Astrocyte of the spinal cord (primary cell): ENCODE results near the gene ELP2.
"Not testable (repeated sequence)": the region's sequence is repeated elsewhere in the genome, so short reads cannot be mapped to it uniquely, and the experiment has no call there.

ENCODE experiments used
- DNase-seq: peaks from one replicate; pipeline ENCODE4 v3.0.0; 2011; ENCODE audit warnings: low read depth, low spot score
- H3K4me3 ChIP-seq: 2 replicates; pipeline ENCODE4 v1.5.1; 2011; ENCODE audit warnings: low read depth, mild to moderate bottlenecking, low read length, moderate library complexity
- in situ Hi-C: cut with HindIII; loops from 2 replicates; pipeline ENCODE4 v1.10.0; 2017; ENCODE audit warnings: low sequenced_read_pairs
- TF ChIP-seq, protein P1 (sequence below): IDR thresholded peaks from 2 replicates; pipeline ENCODE4 v1.5.1; 2012; ENCODE audit warnings: low read depth, mild to moderate bottlenecking, low read length, inconsistent platforms

ELP2 gene

DNA sequence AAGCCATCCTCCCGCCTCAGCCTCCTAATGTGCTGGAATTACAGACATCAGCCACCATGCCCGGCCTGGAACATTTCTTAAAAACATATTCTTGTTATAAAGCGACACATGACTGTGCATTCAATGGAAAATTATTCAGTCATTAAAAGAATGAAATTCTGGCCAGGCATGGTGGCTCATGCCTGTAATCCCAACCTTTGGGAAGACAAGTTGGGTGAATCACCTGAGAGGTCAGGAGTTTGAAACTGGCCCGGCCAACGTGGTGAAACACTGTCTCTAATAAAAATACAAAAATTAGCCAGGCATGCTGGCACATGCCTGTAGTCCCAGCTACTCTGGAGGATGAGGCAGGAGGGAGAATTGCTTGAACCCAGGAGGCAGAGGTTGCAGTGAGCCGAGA lies 40.7 kb upstream of the ELP2 start:
- no peak for DNase-seq
- in situ Hi-C loops, result no loop called here

DNA sequence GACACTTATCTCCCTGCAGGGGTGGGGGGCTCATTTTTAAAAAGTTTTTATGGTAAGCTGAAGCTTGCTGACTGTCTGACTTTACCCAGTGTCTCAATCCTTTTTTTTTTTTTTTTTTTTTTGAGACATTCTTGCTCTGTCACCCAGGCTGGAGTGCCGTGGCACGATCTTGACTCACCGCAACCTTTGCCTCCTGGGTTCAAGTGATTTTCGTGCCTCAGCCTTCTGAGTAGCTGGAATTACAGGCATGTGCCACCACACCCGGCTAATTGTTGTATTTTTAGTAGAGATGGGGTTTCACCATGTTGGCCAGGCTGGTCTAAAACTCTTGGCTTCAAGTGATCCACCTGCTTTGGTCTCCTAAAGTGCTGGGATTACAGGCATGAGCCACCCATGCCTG lies 37.6 kb upstream of the ELP2 start:
- in situ Hi-C loops, DNase-seq, H3K4me3 ChIP-seq: not testable (repeated sequence)

More for the DNA sequence above, 40.7 kb upstream of the ELP2 start:
- TF ChIP-seq, protein P1, sequence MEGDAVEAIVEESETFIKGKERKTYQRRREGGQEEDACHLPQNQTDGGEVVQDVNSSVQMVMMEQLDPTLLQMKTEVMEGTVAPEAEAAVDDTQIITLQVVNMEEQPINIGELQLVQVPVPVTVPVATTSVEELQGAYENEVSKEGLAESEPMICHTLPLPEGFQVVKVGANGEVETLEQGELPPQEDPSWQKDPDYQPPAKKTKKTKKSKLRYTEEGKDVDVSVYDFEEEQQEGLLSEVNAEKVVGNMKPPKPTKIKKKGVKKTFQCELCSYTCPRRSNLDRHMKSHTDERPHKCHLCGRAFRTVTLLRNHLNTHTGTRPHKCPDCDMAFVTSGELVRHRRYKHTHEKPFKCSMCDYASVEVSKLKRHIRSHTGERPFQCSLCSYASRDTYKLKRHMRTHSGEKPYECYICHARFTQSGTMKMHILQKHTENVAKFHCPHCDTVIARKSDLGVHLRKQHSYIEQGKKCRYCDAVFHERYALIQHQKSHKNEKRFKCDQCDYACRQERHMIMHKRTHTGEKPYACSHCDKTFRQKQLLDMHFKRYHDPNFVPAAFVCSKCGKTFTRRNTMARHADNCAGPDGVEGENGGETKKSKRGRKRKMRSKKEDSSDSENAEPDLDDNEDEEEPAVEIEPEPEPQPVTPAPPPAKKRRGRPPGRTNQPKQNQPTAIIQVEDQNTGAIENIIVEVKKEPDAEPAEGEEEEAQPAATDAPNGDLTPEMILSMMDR, result no peak
- H3K4me3 ChIP-seq, result no peak overlapping the region

DNA sequence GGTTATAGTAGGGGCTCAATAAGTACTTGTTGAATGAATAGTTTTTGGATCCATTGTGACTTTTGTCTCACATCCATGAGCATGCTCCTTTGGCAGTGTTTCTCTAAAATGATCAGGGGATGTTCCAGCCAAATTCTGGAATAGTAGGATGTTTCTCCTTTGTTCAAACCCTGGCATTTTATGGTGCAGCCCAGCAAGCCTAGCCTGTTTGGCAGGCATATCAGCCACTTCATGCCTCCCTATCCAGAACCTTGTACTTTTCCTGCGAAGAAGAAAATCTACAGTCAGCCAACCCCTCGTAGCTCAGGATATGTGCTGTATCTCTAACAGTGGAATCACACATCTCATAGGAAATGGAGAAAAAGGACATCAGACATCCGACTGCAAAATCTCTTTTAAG lies 35.3 kb upstream of the ELP2 start:
- no peak for DNase-seq
- TF ChIP-seq, protein P1, result no peak
- in situ Hi-C loops, result no loop called here
- no peak overlapping the region for H3K4me3 ChIP-seq

DNA sequence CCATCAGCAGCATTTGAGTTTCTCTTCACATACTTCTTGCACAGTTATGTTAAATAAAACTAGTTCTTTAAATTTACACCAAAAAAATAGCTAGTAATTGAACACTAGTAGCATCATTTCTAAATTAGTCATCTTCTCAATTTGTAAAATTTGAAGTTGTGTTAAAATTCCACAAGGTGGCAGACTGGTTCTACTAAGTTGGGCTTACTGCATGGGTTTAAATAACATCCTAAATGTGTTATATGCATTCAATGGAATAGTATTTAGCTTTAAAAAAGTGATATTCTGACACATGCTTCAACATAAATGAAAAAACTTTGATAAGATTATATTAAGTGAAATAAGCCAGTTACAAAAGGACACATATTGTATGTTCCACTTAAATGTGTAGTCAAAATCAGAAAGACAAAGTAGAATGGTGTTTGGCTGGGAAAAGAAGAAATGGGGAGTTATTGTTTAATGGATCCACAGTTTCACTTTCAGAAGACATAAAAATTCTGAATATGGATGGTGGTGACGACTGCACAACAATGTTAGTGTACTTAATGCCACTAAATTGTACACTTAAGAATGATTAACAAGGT lies 33.7 kb upstream of the ELP2 start:
- DNase-seq, result peak; percentile 77
- TF ChIP-seq, protein P1, result peak; percentile 25
- in situ Hi-C loops, result no loop called here
- no peak overlapping the region for H3K4me3 ChIP-seq

DNA sequence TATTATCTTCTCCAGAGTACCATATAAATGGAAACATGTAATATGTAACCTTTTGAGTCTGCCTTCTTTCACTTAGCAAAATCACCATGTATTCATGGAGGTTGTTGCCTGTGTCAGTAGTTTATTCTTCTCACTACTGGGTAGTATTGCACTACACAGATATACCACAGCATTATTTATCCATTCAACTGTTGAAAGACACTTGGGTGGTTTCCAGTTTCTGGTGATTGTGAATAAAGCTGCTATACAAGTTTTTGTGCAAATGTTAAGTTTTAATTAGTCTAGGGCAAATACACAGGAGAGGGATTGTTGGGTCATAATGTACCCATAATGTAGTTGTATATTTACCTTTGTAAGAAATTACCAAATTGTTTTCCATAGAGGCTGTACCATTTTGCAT lies 32.7 kb upstream of the ELP2 start:
- in situ Hi-C loops, result no loop called here
- no peak overlapping the region for H3K4me3 ChIP-seq
- TF ChIP-seq, protein P1, result no peak
- DNase-seq, result no peak

DNA sequence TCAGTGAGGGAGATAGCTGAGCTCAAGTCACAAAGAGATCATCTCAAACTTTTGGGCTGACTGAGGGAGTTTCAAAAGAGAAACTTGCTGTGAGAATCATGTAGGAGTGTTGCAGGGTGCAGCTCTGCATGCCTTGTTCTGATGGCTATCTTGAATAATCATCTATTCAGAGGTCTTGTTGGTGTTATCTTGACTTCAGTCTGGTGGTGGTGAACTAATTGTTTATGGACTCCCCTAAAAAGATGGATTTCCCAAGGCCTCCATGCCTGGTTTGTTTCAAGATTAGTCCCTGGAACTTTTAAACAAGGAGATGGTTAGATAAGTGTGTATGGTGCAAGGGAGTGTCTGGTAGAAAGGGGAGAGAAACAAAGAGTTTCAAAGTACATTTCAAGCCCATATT lies 30.4 kb upstream of the ELP2 start:
- H3K4me3 ChIP-seq, result no peak overlapping the region
- in situ Hi-C loops, result no loop called here
- DNase-seq, result no peak
- TF ChIP-seq, protein P1, result no peak

DNA sequence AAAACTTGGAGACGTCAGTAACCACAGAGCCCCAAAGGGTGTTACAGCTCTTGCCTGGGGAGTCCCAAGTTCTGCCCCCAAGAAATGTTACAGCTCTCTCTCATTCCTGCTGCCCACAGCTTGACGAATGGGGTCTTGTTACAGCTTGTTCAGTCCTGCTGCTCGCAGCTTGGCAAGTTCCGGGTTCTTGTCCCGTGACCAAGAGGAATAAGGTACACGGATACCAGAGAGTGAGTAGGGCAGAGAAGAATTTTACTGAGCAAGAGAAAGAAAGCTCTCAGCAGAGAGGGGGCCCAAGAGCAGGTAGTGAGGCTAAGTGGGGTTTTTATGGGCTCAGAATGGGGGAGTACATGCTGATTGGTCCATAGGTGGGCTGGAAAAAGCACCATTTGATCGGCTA lies 27.8 kb upstream of the ELP2 start:
- DNase-seq, result no peak
- TF ChIP-seq, protein P1, result no peak
- in situ Hi-C loops, result no loop called here
- no peak overlapping the region for H3K4me3 ChIP-seq
